SK-N-SH treated with all-trans-retinoic acid at 6 μM for 48 hours (cell line): ENCODE results near the gene KIFC1.

Source experiments
- CSDC2 ChIP-seq: fragments of 250-450 bp; sonication (Bioruptor Pico); IDR thresholded peaks from 2 replicates; pipeline ENCODE4 v1.5.0; 2020; ENCODE audit warnings: mild to moderate bottlenecking, moderate library complexity
- ZNF565 ChIP-seq: fragments of 450-650 bp; formaldehyde crosslinking; conservative IDR thresholded peaks from 2 replicates; pipeline ENCODE4 v1.5.0; 2020; ENCODE audit warnings: low read depth, mild to moderate bottlenecking, moderate library complexity

- no peak for TF ChIP-seq CSDC2 (CRISPR knock-in tag)
- no peak for TF ChIP-seq ZNF565
These were observed 54.7 kb downstream of the KIFC1 start for GRCh38 chr6:33446356-33446755.
